ENCODE measurements around the gene HHAT.

GRCh38 chr1:210372491-210372890 is 43.8 kb downstream of the HHAT start:
- TF ChIP-seq POLR2AphosphoS5 (IDR thresholded peaks at IDR 0.05; ENCODE audit: insufficient read depth in 1 of 2, low read depth in 1 of 2) (no peak), CTCF (IDR thresholded peaks at IDR 0.05) (no peak)

All from vagina (tissue), 2 donors.